ENCODE data around the gene NWD2.
"Not testable (repeated sequence)": the region's sequence is repeated elsewhere in the genome, so short reads cannot be mapped to it uniquely, and the experiment has no call there.

The NWD2 gene

GRCh38 chr4:37393889-37394288, 149.3 kb downstream of the NWD2 start:
- DNase-seq = no peak

DNA sequence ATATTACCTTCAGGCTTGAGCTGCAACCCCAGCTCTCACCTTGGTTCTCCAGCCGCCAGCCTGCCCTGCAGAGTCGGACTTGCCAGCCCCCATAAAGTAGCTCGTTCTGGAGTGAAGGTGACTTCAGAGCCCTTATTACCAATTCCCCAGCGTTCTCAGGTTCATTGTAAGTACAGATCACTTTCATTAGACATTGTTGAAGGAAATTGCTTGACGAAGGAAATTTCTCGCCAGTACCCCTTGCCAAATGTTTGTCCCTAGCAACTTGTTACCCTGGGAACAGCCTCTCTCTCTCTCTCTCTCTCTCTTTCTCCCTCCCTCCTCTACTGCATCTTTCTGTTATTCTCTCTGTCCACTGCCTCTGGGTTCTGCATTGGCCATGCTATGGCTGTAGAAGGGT, 153.0 kb downstream of the NWD2 start:
- no peak for DNase-seq

- DNase-seq = no peak
These were observed 155.8 kb downstream of the NWD2 start for GRCh38 chr4:37400241-37400881.

GRCh38 chr4:37407938-37408826, 163.6 kb downstream of the NWD2 start:
- DNase-seq = not testable (repeated sequence)

DNA sequence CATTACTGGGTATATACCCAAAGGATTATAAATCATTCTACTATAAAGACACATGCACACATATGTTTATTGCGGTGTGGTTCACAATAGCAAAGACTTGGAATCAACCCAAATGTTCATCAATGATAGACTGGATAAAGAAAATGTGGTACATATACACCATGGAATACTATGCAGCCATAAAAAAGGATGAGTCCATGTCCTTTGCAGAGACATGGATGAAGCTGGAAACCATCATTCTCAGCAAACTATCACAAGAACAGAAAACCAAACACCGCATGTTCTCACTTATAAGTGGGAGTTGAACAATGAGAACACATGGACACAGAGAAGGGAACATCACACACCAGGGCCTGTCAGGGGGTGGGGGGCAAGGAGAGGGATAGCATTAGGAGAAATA, 169.1 kb downstream of the NWD2 start:
- DNase-seq = not testable (repeated sequence)

- DNase-seq = no peak
These were observed 171.4 kb downstream of the NWD2 start for GRCh38 chr4:37415845-37416369.

DNA sequence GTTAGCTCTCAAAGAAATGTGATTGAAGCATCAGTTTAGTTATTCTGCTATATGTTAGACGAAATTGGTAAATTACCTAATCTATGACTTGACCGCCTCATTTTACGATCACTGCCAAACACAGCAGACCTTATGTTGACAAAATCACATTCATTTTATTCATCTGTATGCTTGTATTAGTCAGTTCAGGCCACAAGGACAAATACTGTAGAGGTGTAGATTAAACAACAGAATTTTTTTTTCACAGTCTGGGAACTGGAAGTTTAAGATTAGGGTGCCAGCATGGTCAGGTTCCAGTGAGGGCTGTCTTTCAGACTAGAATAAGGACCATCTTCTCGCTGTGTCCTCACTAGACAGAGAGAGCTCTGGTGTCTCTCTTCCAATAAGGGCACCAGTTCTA, 177.1 kb downstream of the NWD2 start:
- DNase-seq = no peak

- DNase-seq = no peak
These were observed 177.6 kb downstream of the NWD2 start for GRCh38 chr4:37422102-37422501.

DNA sequence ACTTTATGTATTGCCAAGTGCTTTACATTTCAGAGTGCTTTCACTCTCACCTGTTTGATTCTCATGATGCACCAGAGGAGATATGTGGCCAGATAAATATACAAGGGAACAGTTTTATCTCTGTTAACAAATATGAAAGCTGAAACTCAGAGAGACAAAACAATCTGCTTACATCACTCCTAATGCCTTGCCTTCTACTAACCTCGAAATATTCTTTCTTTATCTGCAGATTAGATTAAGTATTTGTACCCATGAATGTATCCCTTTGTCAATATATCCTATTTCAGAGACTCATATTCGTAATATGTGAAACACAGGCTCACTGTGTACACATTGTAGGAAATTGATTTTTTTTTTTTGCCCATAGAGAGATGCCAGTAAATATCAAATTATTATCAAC, 178.1 kb downstream of the NWD2 start:
- DNase-seq = no peak

GRCh38 chr4:37423310-37423709, 178.8 kb downstream of the NWD2 start:
- no peak for DNase-seq

GRCh38 chr4:37424753-37425152, 180.2 kb downstream of the NWD2 start:
- no peak for DNase-seq

- DNase-seq = no peak
These were observed 181.3 kb downstream of the NWD2 start for GRCh38 chr4:37425857-37426256.

GRCh38 chr4:37427193-37427592, 182.7 kb downstream of the NWD2 start:
- no peak for DNase-seq

DNA sequence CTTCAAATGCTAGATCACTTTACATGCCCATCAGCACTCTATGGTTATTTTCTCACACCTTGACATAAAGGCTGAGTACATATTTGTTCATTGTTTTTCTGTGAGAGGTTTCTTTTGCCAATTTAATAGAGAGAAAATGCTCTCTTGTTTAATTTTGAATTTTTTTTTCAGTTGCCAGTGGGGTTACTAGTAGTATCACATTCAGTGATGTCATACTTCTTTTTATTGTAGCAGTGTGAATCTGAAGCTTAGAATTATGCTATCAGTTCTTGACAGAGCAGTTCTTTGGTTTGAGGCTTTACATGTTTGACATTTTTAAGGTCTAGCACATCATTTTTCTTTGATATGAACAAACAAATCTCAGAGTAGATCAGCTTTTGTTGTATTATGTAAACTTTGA, 185.4 kb downstream of the NWD2 start:
- DNase-seq = no peak

GRCh38 chr4:37430718-37431416, 186.3 kb downstream of the NWD2 start:
- no peak for DNase-seq

GRCh38 chr4:37431417-37431743, 186.8 kb downstream of the NWD2 start:
- no peak for DNase-seq

DNA sequence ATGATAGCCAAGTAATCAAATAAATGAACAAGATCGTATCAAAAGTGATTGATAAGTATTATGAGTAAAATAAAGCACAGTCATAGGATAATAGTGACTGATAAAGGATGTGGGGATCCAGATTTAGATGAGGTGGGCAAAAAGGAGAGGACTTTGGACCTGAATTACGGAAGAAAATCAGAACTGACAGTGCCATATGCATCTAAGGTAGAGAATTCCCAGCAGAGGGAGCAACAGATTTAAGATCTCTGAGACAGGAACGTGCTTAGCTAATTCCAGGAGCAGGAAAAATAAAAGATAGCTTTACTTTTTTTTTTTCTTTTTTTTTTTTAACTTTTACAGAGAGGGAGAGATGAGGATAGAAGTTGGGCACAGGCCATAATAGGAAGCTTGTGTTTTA, 189.9 kb downstream of the NWD2 start:
- DNase-seq = no peak

- DNase-seq = no peak
These were observed 192.0 kb downstream of the NWD2 start for GRCh38 chr4:37436546-37436945.

DNA sequence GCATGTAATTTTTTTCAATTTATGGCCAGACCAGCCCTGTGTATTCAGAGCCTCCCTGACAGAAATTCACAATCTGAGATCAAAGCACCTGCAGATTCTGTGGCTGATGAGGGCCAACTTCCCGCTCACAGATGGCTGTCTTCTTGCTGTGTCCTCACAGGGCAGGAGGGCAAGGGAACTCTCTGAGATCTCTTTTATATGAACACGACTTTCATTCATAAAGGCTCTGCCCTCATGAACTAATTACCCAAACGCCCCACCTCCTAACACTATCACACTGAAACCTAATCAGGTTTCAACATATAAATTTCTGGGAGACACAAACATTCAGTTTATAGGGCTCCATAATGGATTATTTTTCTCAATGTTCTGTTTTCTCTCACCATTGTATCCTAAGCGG, 192.6 kb downstream of the NWD2 start:
- DNase-seq = no peak

DNA sequence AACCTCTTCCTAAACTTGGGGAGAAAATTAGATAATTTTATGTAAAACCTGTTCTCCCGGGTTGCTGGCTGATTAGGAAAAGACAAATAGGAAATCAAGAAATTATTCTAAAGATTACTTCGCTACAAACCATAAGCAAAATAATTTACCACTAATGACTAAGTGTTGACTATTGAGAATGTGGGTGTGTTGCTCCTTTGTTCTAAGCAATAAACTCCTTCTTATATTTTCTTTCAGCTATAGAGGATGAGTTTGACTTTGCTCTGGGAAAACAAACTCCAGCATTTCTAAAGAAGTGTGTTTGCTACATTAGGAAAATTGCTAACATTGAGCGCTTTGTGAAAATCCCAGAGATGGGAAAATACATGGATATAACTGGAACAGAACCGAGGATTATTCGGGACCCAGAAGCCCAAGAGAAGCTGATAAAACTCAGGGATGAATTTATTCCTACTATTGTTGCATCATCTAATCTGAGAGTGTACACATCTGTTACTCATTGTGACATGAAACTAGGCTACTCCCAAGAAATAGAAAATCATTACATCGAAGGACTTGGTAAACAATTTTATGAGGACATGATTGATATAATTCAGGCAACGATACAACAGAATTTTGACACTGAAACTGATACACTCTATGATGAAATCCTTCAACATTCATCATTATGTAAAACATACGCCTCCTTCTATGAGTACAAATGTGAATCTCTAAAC, 194.2 kb downstream of the NWD2 start:
- DNase-seq = no peak

GRCh38 chr4:37439809-37440474, 195.4 kb downstream of the NWD2 start:
- no peak for DNase-seq

DNA sequence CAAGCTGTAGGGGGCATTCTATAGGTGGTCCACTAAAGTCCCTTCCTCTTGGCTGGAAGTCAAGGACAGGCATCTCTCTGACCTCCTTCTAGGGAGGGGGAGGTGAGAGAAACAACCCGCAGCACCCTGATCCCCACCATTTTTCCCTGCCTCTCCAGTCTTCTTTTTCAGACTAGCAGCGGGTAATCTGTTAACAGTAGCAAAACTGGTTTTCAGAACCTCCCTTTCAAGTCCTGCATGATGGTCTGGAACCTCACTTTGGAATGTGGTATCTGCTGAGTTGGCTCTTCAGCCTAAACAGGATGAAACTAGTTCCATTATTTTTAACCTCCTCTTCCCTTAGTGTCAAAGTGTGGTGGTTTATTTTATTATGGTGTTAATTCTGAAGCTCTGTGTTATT, 196.0 kb downstream of the NWD2 start:
- DNase-seq = no peak

Data from fibroblast of skin of right biceps (primary cell).